Measurements from ENCODE around the gene APOBEC3A. TPM values are rescaled to one million over a fixed set of nuclear protein-coding genes. Genes with fewer than 3 reads are reported as not detected.

Gene APOBEC3A
- total RNA-seq, 1 donor from 2014 or later, result not detected

DNA sequence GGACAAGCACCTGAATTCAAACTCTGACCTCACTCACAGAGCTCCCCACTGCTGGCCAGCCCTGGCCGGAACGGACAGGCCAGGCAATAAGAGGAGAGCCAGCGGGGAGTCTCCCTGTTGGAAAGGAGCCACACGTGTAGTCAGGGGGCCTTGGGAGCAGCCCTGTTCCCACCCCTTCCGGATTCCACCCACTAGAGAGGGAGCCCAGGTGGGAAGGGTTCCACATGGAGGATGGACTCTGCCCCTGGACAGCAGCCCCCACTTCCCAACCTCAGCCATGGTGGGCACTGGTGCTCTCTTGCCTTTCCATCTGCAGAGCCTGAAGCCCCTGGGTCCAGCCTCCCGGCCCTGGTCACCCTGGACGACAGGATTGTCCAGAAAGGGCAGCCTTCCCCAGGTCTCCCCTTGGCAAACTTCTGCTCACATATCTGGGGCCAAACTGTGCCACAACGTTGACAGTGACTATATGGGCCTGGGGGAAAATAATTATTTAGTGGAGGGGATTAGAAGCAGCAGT, 7.5 kb upstream of the APOBEC3A start:
- DNase-seq, result no peak
- peaks cover 14% of the 10 kb centered on the region for H3K27me3 Mint-ChIP-seq (ENCODE audit: unreplicated experiment)
- H3K27ac Mint-ChIP-seq (ENCODE audit: unreplicated experiment), result no peak overlapping the region
- no peaks in the 10 kb centered on the region for H3K36me3 Mint-ChIP-seq (ENCODE audit: unreplicated experiment)
- TF ChIP-seq, protein P1, sequence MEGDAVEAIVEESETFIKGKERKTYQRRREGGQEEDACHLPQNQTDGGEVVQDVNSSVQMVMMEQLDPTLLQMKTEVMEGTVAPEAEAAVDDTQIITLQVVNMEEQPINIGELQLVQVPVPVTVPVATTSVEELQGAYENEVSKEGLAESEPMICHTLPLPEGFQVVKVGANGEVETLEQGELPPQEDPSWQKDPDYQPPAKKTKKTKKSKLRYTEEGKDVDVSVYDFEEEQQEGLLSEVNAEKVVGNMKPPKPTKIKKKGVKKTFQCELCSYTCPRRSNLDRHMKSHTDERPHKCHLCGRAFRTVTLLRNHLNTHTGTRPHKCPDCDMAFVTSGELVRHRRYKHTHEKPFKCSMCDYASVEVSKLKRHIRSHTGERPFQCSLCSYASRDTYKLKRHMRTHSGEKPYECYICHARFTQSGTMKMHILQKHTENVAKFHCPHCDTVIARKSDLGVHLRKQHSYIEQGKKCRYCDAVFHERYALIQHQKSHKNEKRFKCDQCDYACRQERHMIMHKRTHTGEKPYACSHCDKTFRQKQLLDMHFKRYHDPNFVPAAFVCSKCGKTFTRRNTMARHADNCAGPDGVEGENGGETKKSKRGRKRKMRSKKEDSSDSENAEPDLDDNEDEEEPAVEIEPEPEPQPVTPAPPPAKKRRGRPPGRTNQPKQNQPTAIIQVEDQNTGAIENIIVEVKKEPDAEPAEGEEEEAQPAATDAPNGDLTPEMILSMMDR (IDR thresholded peaks at IDR 0.05; ENCODE audit: partially characterized antibody, unreplicated experiment), result no peak
- H3K9me3 Mint-ChIP-seq (ENCODE audit: unreplicated experiment), result no peaks in the 10 kb centered on the region
- peaks cover 15% of the 10 kb centered on the region for H3K4me1 Mint-ChIP-seq (ENCODE audit: low read depth, unreplicated experiment)
- H3K4me3 Mint-ChIP-seq (ENCODE audit: unreplicated experiment), result no peak overlapping the region

DNA sequence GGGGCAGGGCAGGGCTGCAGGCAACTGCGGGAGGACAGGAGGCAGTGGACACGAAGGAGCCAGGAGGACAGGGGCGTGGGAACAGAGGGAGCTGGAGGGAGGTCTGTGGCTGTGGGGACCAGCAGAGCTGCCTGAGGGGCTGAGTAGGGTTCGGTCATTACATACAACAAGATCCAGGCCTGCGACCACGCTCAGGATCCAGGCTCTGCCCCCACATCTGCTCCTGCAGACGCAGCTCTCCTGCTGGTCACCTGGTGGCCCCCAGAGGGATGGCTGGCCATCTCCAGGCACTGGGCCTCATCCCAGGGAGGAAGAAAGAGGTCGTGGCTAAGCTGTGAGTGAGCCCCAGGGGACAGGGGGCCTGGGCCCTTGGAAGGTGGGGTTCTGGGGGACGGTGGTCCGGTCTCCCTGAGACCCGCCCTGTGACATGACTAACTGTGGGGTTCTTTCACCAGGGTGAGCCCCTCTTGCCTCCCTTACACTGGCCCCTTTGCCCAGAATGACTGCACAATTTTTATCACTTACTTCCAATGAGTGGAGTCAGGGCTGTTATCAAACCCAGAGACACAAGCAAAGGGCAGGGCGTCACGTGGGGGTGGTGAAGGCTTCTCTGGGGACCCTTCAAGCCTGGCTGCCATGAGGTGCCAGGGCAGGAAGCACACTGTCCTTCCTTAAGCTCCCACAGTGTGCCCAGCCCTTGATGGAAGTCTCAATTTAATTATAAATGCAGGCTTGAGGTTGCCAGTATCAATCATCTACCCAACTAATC, 6.7 kb upstream of the APOBEC3A start:
- Mint-ChIP-seq H3K27me3 (ENCODE audit: unreplicated experiment) (peaks cover 14% of the 10 kb centered on the region), H3K27ac (ENCODE audit: unreplicated experiment) (no peak overlapping the region), H3K9me3 (ENCODE audit: unreplicated experiment) (peaks cover 1% of the 10 kb centered on the region), H3K4me1 (ENCODE audit: low read depth, unreplicated experiment) (peaks cover 15% of the 10 kb centered on the region), H3K36me3 (ENCODE audit: unreplicated experiment) (no peaks in the 10 kb centered on the region), H3K4me3 (ENCODE audit: unreplicated experiment) (no peak overlapping the region)
- TF ChIP-seq, protein P1 (IDR thresholded peaks at IDR 0.05; ENCODE audit: partially characterized antibody, unreplicated experiment), result no peak
- DNase-seq, result no peak

GRCh38 chr22:38951734-38952133, 5.7 kb upstream of the APOBEC3A start:
- H3K9me3 Mint-ChIP-seq (ENCODE audit: unreplicated experiment), result peaks cover 3% of the 10 kb centered on the region
- DNase-seq, result no peak
- no peak overlapping the region for H3K27ac Mint-ChIP-seq (ENCODE audit: unreplicated experiment)
- peaks cover 15% of the 10 kb centered on the region for H3K4me1 Mint-ChIP-seq (ENCODE audit: low read depth, unreplicated experiment)
- H3K36me3 Mint-ChIP-seq (ENCODE audit: unreplicated experiment), result no peaks in the 10 kb centered on the region
- H3K27me3 Mint-ChIP-seq (ENCODE audit: unreplicated experiment), result peaks cover 12% of the 10 kb centered on the region
- H3K4me3 Mint-ChIP-seq (ENCODE audit: unreplicated experiment), result no peak overlapping the region
- TF ChIP-seq, protein P1 (IDR thresholded peaks at IDR 0.05; ENCODE audit: partially characterized antibody, unreplicated experiment), result no peak

DNA sequence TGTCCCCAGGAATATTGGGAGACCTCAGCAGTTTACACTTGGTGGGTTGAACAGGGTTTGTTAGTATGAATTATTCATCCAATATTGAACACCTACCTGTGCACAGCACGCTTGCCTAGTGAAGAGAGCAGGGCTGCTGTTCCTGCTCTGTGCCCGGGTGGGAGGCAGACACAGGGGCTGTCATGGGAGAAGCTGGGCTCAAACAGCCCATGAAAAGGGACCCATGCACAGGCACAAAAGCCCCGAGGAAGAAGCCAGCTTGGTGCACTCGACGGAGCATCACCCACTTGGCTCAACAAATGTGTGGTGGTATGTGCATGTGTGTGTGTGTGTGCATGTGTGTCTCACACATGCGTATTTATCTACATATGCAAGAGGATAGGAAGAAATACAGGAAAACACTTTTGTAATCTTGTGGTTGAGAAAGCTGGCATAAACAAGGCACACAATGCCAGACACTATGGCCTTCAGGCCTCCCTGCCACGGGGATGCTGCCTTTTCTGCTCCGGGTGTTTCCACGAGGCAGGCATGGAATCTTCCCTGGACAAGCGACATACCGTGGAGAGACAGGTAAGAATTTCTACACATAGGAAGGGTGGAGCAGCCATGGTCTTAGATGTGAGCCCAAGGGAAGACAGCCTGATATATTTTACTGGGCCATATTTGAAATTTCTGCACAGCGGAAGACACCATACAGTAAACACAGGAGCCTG, 5.0 kb upstream of the APOBEC3A start:
- Mint-ChIP-seq H3K27me3 (ENCODE audit: unreplicated experiment) (peaks cover 12% of the 10 kb centered on the region), H3K4me3 (ENCODE audit: unreplicated experiment) (no peak overlapping the region), H3K36me3 (ENCODE audit: unreplicated experiment) (no peaks in the 10 kb centered on the region), H3K4me1 (ENCODE audit: low read depth, unreplicated experiment) (peaks cover 15% of the 10 kb centered on the region), H3K27ac (ENCODE audit: unreplicated experiment) (peak overlapping the region; percentile 8), H3K9me3 (ENCODE audit: unreplicated experiment) (peaks cover 3% of the 10 kb centered on the region)
- TF ChIP-seq, protein P1 (IDR thresholded peaks at IDR 0.05; ENCODE audit: partially characterized antibody, unreplicated experiment), result no peak
- DNase-seq, result no peak

DNA sequence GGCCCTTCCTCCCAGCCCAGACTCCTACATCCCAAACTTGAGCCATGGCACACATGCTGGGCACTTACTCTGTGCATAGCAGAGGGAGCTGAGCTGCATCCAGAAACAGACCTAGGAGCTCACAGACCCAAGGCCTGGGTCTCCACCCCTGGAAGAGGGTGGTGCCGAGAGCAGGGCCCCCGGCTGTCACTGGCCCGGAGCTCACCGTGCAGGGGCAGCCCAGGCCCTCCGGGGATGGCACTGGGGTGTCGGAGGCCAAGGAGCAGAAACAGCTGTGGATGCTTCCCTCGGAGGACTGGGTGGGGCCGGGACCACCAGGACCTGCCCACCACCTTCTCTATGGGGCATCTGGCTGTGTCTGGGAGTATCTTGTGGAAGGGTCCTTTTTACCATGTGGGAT, 4.3 kb upstream of the APOBEC3A start:
- TF ChIP-seq, protein P1 (IDR thresholded peaks at IDR 0.05; ENCODE audit: partially characterized antibody, unreplicated experiment), result no peak
- no peak overlapping the region for H3K4me3 Mint-ChIP-seq (ENCODE audit: unreplicated experiment)
- no peak for DNase-seq
- H3K27ac Mint-ChIP-seq (ENCODE audit: unreplicated experiment), result no peak overlapping the region
- H3K4me1 Mint-ChIP-seq (ENCODE audit: low read depth, unreplicated experiment), result peaks cover 15% of the 10 kb centered on the region
- H3K27me3 Mint-ChIP-seq (ENCODE audit: unreplicated experiment), result peaks cover 8% of the 10 kb centered on the region
- peaks cover 3% of the 10 kb centered on the region for H3K9me3 Mint-ChIP-seq (ENCODE audit: unreplicated experiment)
- H3K36me3 Mint-ChIP-seq (ENCODE audit: unreplicated experiment), result no peaks in the 10 kb centered on the region
